GM12873 (cell line): Measurements from ENCODE around the gene SCGB3A1.

Source experiments
- CTCF ChIP-seq: IDR thresholded peaks from 2 replicates; pipeline ENCODE4 v1.5.1; 2012; ENCODE audit warnings: low read depth, mild to moderate bottlenecking, moderate library complexity, low read length, control low read depth; ENCODE audit not compliant: insufficient read depth; ENCODE audit errors: missing control alignments

SCGB3A1 gene

GRCh38 chr5:180628827-180629750, 37.8 kb upstream of the SCGB3A1 start:
- no peak for TF ChIP-seq CTCF

- TF ChIP-seq CTCF = no peak
These were observed 36.9 kb upstream of the SCGB3A1 start for GRCh38 chr5:180628211-180628610.

- TF ChIP-seq CTCF = no peak
These were observed 36.3 kb upstream of the SCGB3A1 start for GRCh38 chr5:180627386-180628120.

GRCh38 chr5:180626661-180627385, 35.5 kb upstream of the SCGB3A1 start:
- TF ChIP-seq CTCF = no peak

GRCh38 chr5:180625791-180626660, 34.7 kb upstream of the SCGB3A1 start:
- TF ChIP-seq CTCF = no peak

- no peak for TF ChIP-seq CTCF
These were observed 34.0 kb upstream of the SCGB3A1 start for GRCh38 chr5:180625125-180625790.
